A673 (cell line): ENCODE data around the gene NUDCD3. TPM values are rescaled to one million over a fixed set of nuclear protein-coding genes. Genes with fewer than 3 reads are reported as not detected.

Source experiments
- BruUV-seq: library from RNA; stranded (reverse); fragments of 400-500 nt; replicated peaks from 2 replicates; lab custom pipeline; 2021; lab: Mats Ljungman, UMichigan
- CTCF ChIA-PET: fragments of 300-600 bp; sonication (Branson Sonifier 250); formaldehyde crosslinking; loops from one replicate; lab custom pipeline; 2022; ENCODE audit warnings: antibody characterized with exemption; lab: Charles Lee
- POLR2A ChIA-PET: fragments of 300-600 bp; sonication (Branson Sonifier 250); formaldehyde crosslinking; loops from one replicate; lab custom pipeline; 2022; ENCODE audit warnings: antibody characterized with exemption; ENCODE audit not compliant: low non-redundant PET; lab: Charles Lee
- DNase-seq: peaks from one replicate; pipeline ENCODE4 v3.0.0-alpha.2; 2015; ENCODE audit warnings: low spot score
- H3K27ac ChIP-seq: fragments of 200-600 bp; sonication (generic); 2 replicates; pipeline ENCODE4 v1.5.1; 2016; ENCODE audit warnings: mixed run types, low read depth, mild to moderate bottlenecking, mixed read lengths, antibody characterized with exemption, low read length; ENCODE audit not compliant: poor library complexity, severe bottlenecking
- H3K27me3 ChIP-seq: fragments of 200-600 bp; sonication (generic); replicated peaks from 2 replicates; pipeline ENCODE4 v1.6.1; 2017; ENCODE audit warnings: mixed run types, low read depth, mild to moderate bottlenecking, mixed read lengths, antibody characterized with exemption, low read length; ENCODE audit not compliant: insufficient read depth, poor library complexity
- H3K36me3 ChIP-seq: fragments of 200-600 bp; sonication (generic); 2 replicates; pipeline ENCODE4 v1.6.1; 2016; ENCODE audit warnings: mixed run types, mild to moderate bottlenecking, mixed read lengths, antibody characterized with exemption, low read length; ENCODE audit not compliant: insufficient read depth, poor library complexity, severe bottlenecking
- H3K4me1 ChIP-seq: fragments of 200-600 bp; sonication (generic); 2 replicates; pipeline ENCODE4 v1.6.1; 2017; ENCODE audit warnings: mixed run types, mild to moderate bottlenecking, mixed read lengths, antibody characterized with exemption, low read length; ENCODE audit not compliant: insufficient read depth, poor library complexity, severe bottlenecking
- H3K4me3 ChIP-seq: fragments of 200-600 bp; sonication (generic); 2 replicates; pipeline ENCODE4 v1.5.1; 2016; ENCODE audit warnings: low read depth, mixed run types, mild to moderate bottlenecking, mixed read lengths, low read length; ENCODE audit not compliant: poor library complexity, severe bottlenecking
- H3K9me3 ChIP-seq: fragments of 200-600 bp; sonication (generic); 2 replicates; pipeline ENCODE4 v1.6.1; 2016; ENCODE audit warnings: mixed run types, low read depth, mild to moderate bottlenecking, mixed read lengths, antibody characterized with exemption, low read length; ENCODE audit not compliant: poor library complexity, severe bottlenecking
- CTCF ChIP-seq: fragments of 300-800, 200-600 bp; sonication (generic); conservative IDR thresholded peaks from 2 replicates; pipeline ENCODE4 v1.5.1; 2017; ENCODE audit warnings: low read depth, mild to moderate bottlenecking, antibody characterized with exemption, low read length, moderate library complexity, mixed read lengths
- EZH2 ChIP-seq: fragments of 200-600 bp; sonication (generic); IDR thresholded peaks from 2 replicates; pipeline ENCODE4 v1.6.1; 2017; ENCODE audit warnings: borderline replicate concordance, low read depth, mild to moderate bottlenecking, mixed read lengths, antibody characterized with exemption, low read length; ENCODE audit not compliant: poor library complexity, severe bottlenecking
- intact Hi-C: fragments of 100-400 bp; cut with micrococcal nuclease; formaldehyde crosslinking; loops from one replicate; pipeline ENCODE4 v1.10.0; 2022; ENCODE audit not compliant: unreplicated experiment
- total RNA-seq: library from RNA; stranded (reverse); gene quantifications from 2 replicates; pipeline ENCODE4 v1.2.3, GENCODE V29; 2021

Gene NUDCD3
- total RNA-seq, 1 experiment from 2014 or later, result 119 TPM

- H3K27ac ChIP-seq, result no peak overlapping the region
- no peak for DNase-seq
- ChIA-PET POLR2A (no interaction called here), CTCF (no interaction called here)
- BruUV-seq, result no TSS peak
- intact Hi-C loops, result no loop called here
- no peaks in the 10 kb centered on the region for H3K9me3 ChIP-seq
- H3K4me1 ChIP-seq, result no peaks in the 10 kb centered on the region
- TF ChIP-seq EZH2 (no peak), CTCF (no peak)
- no peak overlapping the region for H3K4me3 ChIP-seq
- no peaks in the 10 kb centered on the region for H3K27me3 ChIP-seq
- no peaks in the 10 kb centered on the region for H3K36me3 ChIP-seq
These were observed 144.4 kb downstream of the NUDCD3 start for GRCh38 chr7:44346063-44346462.

- POLR2A ChIA-PET, result no interaction called here
- BruUV-seq, result no TSS peak
- Histone ChIP-seq H3K4me1 (no peaks in the 10 kb centered on the region), H3K4me3 (no peak overlapping the region), H3K36me3 (no peaks in the 10 kb centered on the region), H3K9me3 (no peaks in the 10 kb centered on the region), H3K27ac (no peak overlapping the region), H3K27me3 (peaks cover 3% of the 10 kb centered on the region)
- intact Hi-C loops, result no loop called here
- TF ChIP-seq EZH2, result no peak
- CTCF ChIA-PET, result no interaction called here
- no peak for DNase-seq
These were observed 149.1 kb downstream of the NUDCD3 start for GRCh38 chr7:44341401-44341800.

- Histone ChIP-seq H3K4me1 (peaks cover 8% of the 10 kb centered on the region), H3K27me3 (peaks cover 3% of the 10 kb centered on the region), H3K27ac (no peak overlapping the region), H3K36me3 (no peaks in the 10 kb centered on the region), H3K9me3 (no peaks in the 10 kb centered on the region), H3K4me3 (no peak overlapping the region)
- DNase-seq, result no peak
- intact Hi-C loops, result no loop called here
- no TSS peak for BruUV-seq
- CTCF ChIA-PET, result no interaction called here
- TF ChIP-seq CTCF (no peak), EZH2 (no peak)
- POLR2A ChIA-PET, result no interaction called here
These were observed 151.9 kb downstream of the NUDCD3 start for GRCh38 chr7:44338600-44338999.

- DNase-seq, result no peak
- no peak for TF ChIP-seq CTCF
- TF ChIP-seq EZH2, result no peak
- ChIA-PET CTCF (no interaction called here), POLR2A (interaction anchor here (0.6 kb wide), 1 partner anchor 656 kb away, joined by 3 read pairs; no protein-coding TSS in a partner anchor)
- no peaks in the 10 kb centered on the region for H3K36me3 ChIP-seq
- H3K9me3 ChIP-seq, result no peaks in the 10 kb centered on the region
- peaks cover 12% of the 10 kb centered on the region for H3K4me1 ChIP-seq
- H3K27ac ChIP-seq, result no peak overlapping the region
- intact Hi-C loops, result no loop called here
- BruUV-seq, result no TSS peak
- H3K27me3 ChIP-seq, result peaks cover 3% of the 10 kb centered on the region
- H3K4me3 ChIP-seq, result no peak overlapping the region
These were observed 154.0 kb downstream of the NUDCD3 start for GRCh38 chr7:44336491-44336890.
